Esophagus muscularis mucosa (tissue), 4 donors: Measurements from ENCODE around the gene PITX3. TPM values are rescaled to one million over a fixed set of nuclear protein-coding genes. Genes with fewer than 3 reads are reported as not detected.

ENCODE experiments used
- DNase-seq: peaks from one replicate; pipeline ENCODE4 v3.0.0-alpha.2; 2017; ENCODE audit errors: extremely low spot score
- H3K27ac ChIP-seq, 4 donors: fragments of 200-600 bp; sonication (generic); replicated peaks in 1 of 4; 1 replicate in 3 of 4; 2 replicates in 1 of 4; pipeline ENCODE4 v1.5.1; 2016 to 2019; ENCODE audit warnings: mild to moderate bottlenecking in 1 of 4
- H3K27me3 ChIP-seq, 4 donors: fragments of 200-600 bp; sonication (generic); one replicate each; pipeline versions ENCODE4 v1.5.1 to v1.6.0; 2016 to 2019
- H3K36me3 ChIP-seq, 4 donors: fragments of 200-600 bp; sonication (generic); one replicate each; pipeline ENCODE4 v1.5.1; 2016 to 2019
- H3K4me1 ChIP-seq, 4 donors: fragments of 200-600 bp; sonication (generic); one replicate each; pipeline ENCODE4 v1.5.1; 2016 to 2019
- H3K4me3 ChIP-seq, 4 donors: fragments of 200-600 bp; sonication (generic); 1 replicate in 2 of 4; 2 replicates in 2 of 4; pipeline ENCODE4 v1.5.1; 2016 to 2019; ENCODE audit warnings: mild to moderate bottlenecking in 4 of 4, moderate library complexity in 1 of 4
- H3K9me3 ChIP-seq, 4 donors: fragments of 200-600 bp; sonication (generic); 1 replicate in 3 of 4; 2 replicates in 1 of 4; pipeline ENCODE4 v1.5.1; 2016 to 2019
- EP300 ChIP-seq: sonication (generic); formaldehyde crosslinking; IDR thresholded peaks from one replicate; pipeline ENCODE4 v1.6.1; 2017; ENCODE audit warnings: antibody characterized with exemption
- POLR2A ChIP-seq: fragments of 450-650 bp; IDR thresholded peaks from one replicate; pipeline ENCODE4 v1.6.1; 2017; ENCODE audit warnings: antibody characterized with exemption, moderate library complexity, mild to moderate bottlenecking, low read depth
- POLR2AphosphoS5 ChIP-seq, 2 donors: sonication (generic); formaldehyde crosslinking; IDR thresholded peaks; one replicate each; pipeline ENCODE4 v1.6.1; 2017; ENCODE audit warnings: antibody characterized with exemption in 2 of 2
- WGBS: methylation state at CpG from one replicate; pipeline ENCODE4 v1.1.5; 2018; 5-methylcytosine and 5-hydroxymethylcytosine counted together
- intact Hi-C: fragments of 100-400 bp; cut with DNase I; formaldehyde crosslinking; loops from one replicate; pipeline ENCODE4 v1.15.1; 2023
- total RNA-seq, 4 donors: library from RNA; depleted of rRNA; stranded (reverse); fragments of >200 nt; gene quantifications; one replicate each; pipeline versions ENCODE4 v1.1.0 to v1.2.1, GENCODE V29; 2016
- TF ChIP-seq, protein P1 (sequence below), 3 experiments: fragments of 200-600 bp in 2 of 3; fragments of 450-650 bp in 1 of 3; sonication (generic) in 2 of 3; IDR thresholded peaks; one replicate each; pipeline ENCODE4 v1.5.1; 2017 to 2019; ENCODE audit warnings: antibody characterized with exemption in 3 of 3, mild to moderate bottlenecking in 2 of 3, moderate library complexity in 1 of 3

Gene PITX3
- total RNA-seq, 4 donors from 2014 or later = not detected

DNA sequence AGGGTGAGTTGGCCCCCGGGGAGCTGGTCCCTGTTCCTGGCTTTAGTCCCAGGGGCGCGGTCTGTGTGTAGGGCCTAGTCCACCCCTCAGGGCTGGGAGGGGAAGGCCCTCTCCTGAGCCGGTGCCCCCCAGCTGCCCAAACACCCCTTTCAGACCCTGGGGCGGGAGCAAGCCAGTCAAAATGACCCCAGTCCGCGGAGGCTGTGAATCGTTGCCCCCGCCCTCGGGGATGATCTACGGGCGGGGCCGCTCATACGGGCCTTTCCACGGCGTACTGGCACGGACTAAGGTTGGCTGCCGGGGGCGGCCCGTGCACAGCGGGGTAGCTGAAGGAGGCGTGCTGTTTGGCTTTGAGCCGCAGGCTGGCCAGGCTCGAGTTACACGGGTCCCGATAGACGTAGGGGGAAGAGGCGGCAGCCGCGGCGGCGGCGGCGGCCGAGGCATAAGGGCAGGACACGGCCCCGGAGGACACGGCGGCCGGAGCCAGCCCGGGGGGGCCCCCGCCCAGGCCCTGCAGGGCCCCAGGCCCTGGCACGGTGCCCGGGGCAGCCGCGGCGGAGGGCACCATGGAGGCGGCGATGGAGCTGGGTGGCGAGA lies 10.9 kb downstream of the PITX3 start:
- no peak for TF ChIP-seq POLR2A
- TF ChIP-seq EP300 = no peak
- TF ChIP-seq, protein P1, sequence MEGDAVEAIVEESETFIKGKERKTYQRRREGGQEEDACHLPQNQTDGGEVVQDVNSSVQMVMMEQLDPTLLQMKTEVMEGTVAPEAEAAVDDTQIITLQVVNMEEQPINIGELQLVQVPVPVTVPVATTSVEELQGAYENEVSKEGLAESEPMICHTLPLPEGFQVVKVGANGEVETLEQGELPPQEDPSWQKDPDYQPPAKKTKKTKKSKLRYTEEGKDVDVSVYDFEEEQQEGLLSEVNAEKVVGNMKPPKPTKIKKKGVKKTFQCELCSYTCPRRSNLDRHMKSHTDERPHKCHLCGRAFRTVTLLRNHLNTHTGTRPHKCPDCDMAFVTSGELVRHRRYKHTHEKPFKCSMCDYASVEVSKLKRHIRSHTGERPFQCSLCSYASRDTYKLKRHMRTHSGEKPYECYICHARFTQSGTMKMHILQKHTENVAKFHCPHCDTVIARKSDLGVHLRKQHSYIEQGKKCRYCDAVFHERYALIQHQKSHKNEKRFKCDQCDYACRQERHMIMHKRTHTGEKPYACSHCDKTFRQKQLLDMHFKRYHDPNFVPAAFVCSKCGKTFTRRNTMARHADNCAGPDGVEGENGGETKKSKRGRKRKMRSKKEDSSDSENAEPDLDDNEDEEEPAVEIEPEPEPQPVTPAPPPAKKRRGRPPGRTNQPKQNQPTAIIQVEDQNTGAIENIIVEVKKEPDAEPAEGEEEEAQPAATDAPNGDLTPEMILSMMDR (IDR thresholded peaks at IDR 0.05) = no peak
- no peak for TF ChIP-seq POLR2AphosphoS5 (IDR thresholded peaks at IDR 0.05)
- peaks cover 6 to 79% (median 24%) of the 10 kb centered on the region in 4 donors for H3K27me3 ChIP-seq
- peaks cover 34 to 43% (median 40%) of the 10 kb centered on the region in 4 donors for H3K4me1 ChIP-seq
- DNase-seq = no peak
- no peaks in the 10 kb centered on the region for H3K36me3 ChIP-seq
- intact Hi-C loops = no loop called here
- no peak overlapping the region for H3K27ac ChIP-seq
- 0% methylated on average over 23 of the region's 50 CpGs for WGBS
- no peaks in the 10 kb centered on the region for H3K9me3 ChIP-seq
- peak overlapping the region; percentile 48 to 64 (median 54) for H3K4me3 ChIP-seq

DNA sequence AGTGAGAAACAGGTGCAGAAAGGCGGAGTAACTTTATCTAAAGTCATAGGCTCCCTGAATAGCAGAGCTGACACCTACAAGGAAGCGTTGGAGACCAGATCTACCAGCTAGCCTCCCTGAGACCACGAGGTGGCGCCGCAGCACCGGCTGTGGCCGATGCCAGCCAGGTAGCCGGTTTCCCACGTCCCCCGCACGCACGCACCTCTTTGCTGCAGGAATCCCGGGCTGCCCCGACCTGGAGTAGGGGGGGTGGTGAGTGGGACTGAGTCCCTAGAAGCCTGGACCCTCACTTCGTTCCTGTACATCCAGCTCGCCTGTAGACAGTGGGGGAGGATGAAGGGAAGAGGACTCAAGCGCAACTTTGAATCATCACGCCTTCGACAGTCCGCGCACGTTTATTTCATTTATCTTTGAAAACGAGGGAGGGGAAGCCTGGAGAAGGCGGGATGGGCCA lies 11.5 kb downstream of the PITX3 start:
- Histone ChIP-seq H3K27ac (no peak overlapping the region), H3K4me1 (peaks cover 34 to 43% (median 42%) of the 10 kb centered on the region in 4 donors), H3K27me3 (peaks cover 6 to 74% (median 22%) of the 10 kb centered on the region in 4 donors), H3K9me3 (no peaks in the 10 kb centered on the region), H3K4me3 (peak overlapping the region; percentile 48 to 64 (median 54)), H3K36me3 (no peaks in the 10 kb centered on the region)
- intact Hi-C loops = loop anchor here (1.0 to 5.0 kb wide), 2 partner anchors 63 to 121 kb away; no protein-coding TSS in a partner anchor
- TF ChIP-seq POLR2AphosphoS5 (IDR thresholded peaks at IDR 0.05) (peak in 1 of 2 donors; percentile 17), EP300 (no peak)
- TF ChIP-seq, protein P1 (IDR thresholded peaks at IDR 0.05) = peak; percentile 90 to 94 (median 93)
- peak; percentile 94 for DNase-seq
- 6% methylated on average over 2 of the region's 24 CpGs for WGBS

DNA sequence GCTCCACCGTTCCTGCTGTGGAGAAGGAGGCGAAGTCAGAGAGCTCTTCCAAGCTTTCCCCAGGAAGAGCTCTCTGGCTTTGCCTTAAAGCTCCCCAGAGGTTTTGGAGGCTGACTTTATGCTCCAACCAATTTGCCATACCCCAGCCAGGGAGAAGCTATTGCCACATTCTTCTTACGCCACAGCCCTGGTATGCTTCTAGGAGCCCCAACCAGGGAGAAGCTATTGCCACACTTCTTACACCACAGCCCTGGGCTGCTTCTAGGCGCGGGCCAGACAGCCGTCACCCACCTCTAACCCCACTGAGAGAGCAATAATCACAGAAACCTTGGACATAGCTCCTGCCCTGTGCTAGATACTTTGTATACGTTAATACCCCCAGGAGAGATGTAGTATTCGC lies 14.3 kb downstream of the PITX3 start:
- peaks cover 34 to 43% (median 42%) of the 10 kb centered on the region in 4 donors for H3K4me1 ChIP-seq
- H3K4me3 ChIP-seq = no peak overlapping the region
- H3K27ac ChIP-seq = no peak overlapping the region
- 88% methylated on average over 8 of the region's 8 CpGs for WGBS
- DNase-seq = no peak
- H3K9me3 ChIP-seq = no peaks in the 10 kb centered on the region
- intact Hi-C loops = loop anchor here (5.0 kb wide), 1 partner anchor 60 kb away; no protein-coding TSS in a partner anchor
- H3K27me3 ChIP-seq = peaks cover 6 to 46% (median 19%) of the 10 kb centered on the region in 4 donors
- no peaks in the 10 kb centered on the region for H3K36me3 ChIP-seq
- TF ChIP-seq POLR2A = no peak
- TF ChIP-seq, protein P1 (IDR thresholded peaks at IDR 0.05) = no peak
- no peak for TF ChIP-seq POLR2AphosphoS5 (IDR thresholded peaks at IDR 0.05)
- TF ChIP-seq EP300 = no peak

DNA sequence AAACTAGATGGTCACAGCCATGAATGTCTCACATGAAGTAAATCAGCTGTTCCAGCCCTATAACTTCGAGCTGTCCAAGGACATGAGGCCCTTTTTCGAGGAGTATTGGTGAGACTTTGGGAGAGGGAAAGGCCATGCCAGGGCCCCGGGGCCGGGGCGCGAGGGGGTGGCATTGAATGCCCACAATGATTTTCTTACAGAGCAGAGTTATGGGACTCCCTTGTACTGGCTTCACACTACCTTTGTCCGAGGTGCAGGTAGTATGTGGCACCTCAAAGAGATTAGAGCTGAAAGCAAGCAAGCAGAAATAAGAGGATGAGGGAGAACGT lies 14.8 kb downstream of the PITX3 start:
- no peaks in the 10 kb centered on the region for H3K36me3 ChIP-seq
- WGBS = 44% methylated on average over 4 of the region's 8 CpGs
- H3K27me3 ChIP-seq = peaks cover 6 to 41% (median 14%) of the 10 kb centered on the region in 4 donors
- peak overlapping the region; percentile 34 to 54 (median 41) for H3K4me3 ChIP-seq
- H3K27ac ChIP-seq = peak overlapping the region in 3 of 4 donors; percentile 30 to 73 (median 53)
- H3K4me1 ChIP-seq = peaks cover 30 to 38% (median 36%) of the 10 kb centered on the region in 4 donors
- no peaks in the 10 kb centered on the region for H3K9me3 ChIP-seq
- intact Hi-C loops = loop anchor here (5.0 kb wide), 1 partner anchor 59 kb away; no protein-coding TSS in a partner anchor
- TF ChIP-seq POLR2A = no peak
- no peak for TF ChIP-seq EP300
- no peak for TF ChIP-seq POLR2AphosphoS5 (IDR thresholded peaks at IDR 0.05)
- TF ChIP-seq, protein P1 (IDR thresholded peaks at IDR 0.05) = no peak
- DNase-seq = no peak
